ENCODE measurements around the gene TGFBR2.

- TF ChIP-seq CTCF (IDR thresholded peaks at IDR 0.05) (no peak), EP300 (IDR thresholded peaks at IDR 0.05) (no peak)
These were observed 114.3 kb downstream of the TGFBR2 start for GRCh38 chr3:30720586-30721313.
